Suprapubic skin (tissue), 3 donors: ENCODE data around the gene AURKA.

Source experiments
- EP300 ChIP-seq: sonication (generic); formaldehyde crosslinking; IDR thresholded peaks from one replicate; pipeline ENCODE4 v1.6.1; 2017; ENCODE audit warnings: antibody characterized with exemption
- TF ChIP-seq, protein P1 (sequence below), 2 donors: fragments of 200-600 bp in 1 of 2; fragments of 450-650 bp in 1 of 2; sonication (generic) in 1 of 2; IDR thresholded peaks; one replicate each; pipeline ENCODE4 v1.5.1; 2016 to 2019; ENCODE audit warnings: antibody characterized with exemption in 2 of 2, mild to moderate bottlenecking in 1 of 2, moderate library complexity in 1 of 2

DNA sequence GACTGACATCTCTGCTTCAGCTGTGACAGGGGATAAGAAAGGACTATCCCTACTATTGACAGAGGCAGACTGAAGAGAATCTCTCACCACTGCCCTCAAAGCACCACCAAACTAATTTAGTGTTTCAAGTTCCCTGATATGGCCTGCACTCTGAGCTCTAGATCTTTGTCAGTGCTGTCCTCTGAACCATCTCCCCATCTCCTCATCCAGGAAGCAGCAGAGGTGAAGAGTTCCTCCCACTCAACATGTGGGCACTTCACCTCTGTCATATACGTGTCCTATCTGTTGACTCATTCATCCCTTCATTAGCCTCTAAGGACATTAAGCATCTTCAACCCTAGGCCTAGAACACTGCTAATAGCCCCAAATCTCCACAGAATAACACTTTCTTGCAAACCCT lies 19.2 kb downstream of the AURKA start:
- TF ChIP-seq EP300 = no peak
- TF ChIP-seq, protein P1, sequence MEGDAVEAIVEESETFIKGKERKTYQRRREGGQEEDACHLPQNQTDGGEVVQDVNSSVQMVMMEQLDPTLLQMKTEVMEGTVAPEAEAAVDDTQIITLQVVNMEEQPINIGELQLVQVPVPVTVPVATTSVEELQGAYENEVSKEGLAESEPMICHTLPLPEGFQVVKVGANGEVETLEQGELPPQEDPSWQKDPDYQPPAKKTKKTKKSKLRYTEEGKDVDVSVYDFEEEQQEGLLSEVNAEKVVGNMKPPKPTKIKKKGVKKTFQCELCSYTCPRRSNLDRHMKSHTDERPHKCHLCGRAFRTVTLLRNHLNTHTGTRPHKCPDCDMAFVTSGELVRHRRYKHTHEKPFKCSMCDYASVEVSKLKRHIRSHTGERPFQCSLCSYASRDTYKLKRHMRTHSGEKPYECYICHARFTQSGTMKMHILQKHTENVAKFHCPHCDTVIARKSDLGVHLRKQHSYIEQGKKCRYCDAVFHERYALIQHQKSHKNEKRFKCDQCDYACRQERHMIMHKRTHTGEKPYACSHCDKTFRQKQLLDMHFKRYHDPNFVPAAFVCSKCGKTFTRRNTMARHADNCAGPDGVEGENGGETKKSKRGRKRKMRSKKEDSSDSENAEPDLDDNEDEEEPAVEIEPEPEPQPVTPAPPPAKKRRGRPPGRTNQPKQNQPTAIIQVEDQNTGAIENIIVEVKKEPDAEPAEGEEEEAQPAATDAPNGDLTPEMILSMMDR (IDR thresholded peaks at IDR 0.05) = no peak
